ENCODE results near the gene MAP1LC3B2.

- TF ChIP-seq CTCF (IDR thresholded peaks at IDR 0.05) (no peak), POLR2AphosphoS5 (IDR thresholded peaks at IDR 0.05) (no peak)
Measured at GRCh38 chr12:116528498-116528897, 30.7 kb upstream of the MAP1LC3B2 start.

Data from upper lobe of left lung (tissue), 4 donors.